Suprapubic skin (tissue), 3 donors: Measurements from ENCODE around the gene C14orf93.

Source experiments
- CTCF ChIP-seq, 2 donors: fragments of 200-600 bp in 1 of 2; fragments of 450-650 bp in 1 of 2; sonication (generic) in 1 of 2; IDR thresholded peaks; one replicate each; pipeline ENCODE4 v1.5.1; 2016 to 2019; ENCODE audit warnings: antibody characterized with exemption in 2 of 2, mild to moderate bottlenecking in 1 of 2, moderate library complexity in 1 of 2
- EP300 ChIP-seq: sonication (generic); formaldehyde crosslinking; IDR thresholded peaks from one replicate; pipeline ENCODE4 v1.6.1; 2017; ENCODE audit warnings: antibody characterized with exemption

- no peak for TF ChIP-seq CTCF (IDR thresholded peaks at IDR 0.05)
- no peak for TF ChIP-seq EP300
Measured at GRCh38 chr14:22982477-22983245, 27.3 kb downstream of the C14orf93 start, which contains the start of gene AJUBA.
